PC-3 (cell line): ENCODE measurements around the gene CLCA2.

ENCODE experiments used
- CTCF ChIP-seq: fragments of 300-600 bp; sonication (generic); conservative IDR thresholded peaks from 2 replicates; pipeline ENCODE4 v1.5.1; 2017; ENCODE audit warnings: antibody characterized with exemption, low read depth, mild to moderate bottlenecking, low read length
- EZH2 ChIP-seq: fragments of 300-600 bp; sonication (generic); IDR thresholded peaks from one replicate; pipeline ENCODE4 v1.6.1; 2017; ENCODE audit warnings: antibody characterized with exemption, mild to moderate bottlenecking, low read length; ENCODE audit not compliant: unreplicated experiment
- EZH2phosphoT487 ChIP-seq: fragments of 300-600 bp; sonication (generic); IDR thresholded peaks from 2 replicates; pipeline ENCODE4 v1.6.1; 2018; ENCODE audit warnings: mild to moderate bottlenecking, antibody characterized with exemption, low read length, borderline replicate concordance

DNA sequence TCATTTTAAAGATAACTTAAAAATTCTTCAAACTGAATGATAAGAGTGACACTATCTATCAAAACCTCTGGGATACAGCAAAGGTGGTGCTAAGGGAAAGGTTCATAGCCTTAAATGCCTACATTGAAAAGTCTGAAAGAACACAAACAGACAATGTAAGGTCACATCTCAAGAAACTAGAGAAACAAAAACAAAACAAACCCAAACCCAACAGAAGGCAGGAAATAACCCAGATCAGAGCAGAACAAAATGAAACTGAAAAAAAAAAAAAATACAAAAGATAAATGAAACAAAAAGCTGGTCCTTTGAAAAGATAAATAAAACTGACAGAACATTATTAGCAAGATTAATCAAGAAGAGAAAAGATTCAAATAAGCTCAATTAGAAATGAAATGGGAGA is 34.7 kb upstream of the CLCA2 start:
- no peak for TF ChIP-seq CTCF
- TF ChIP-seq EZH2phosphoT487, result no peak
- TF ChIP-seq EZH2, result no peak
